Tibial artery (tissue), 4 donors: ENCODE data around the gene DMD.

Experiments used
- DNase-seq, 2 donors: peaks; one replicate each; pipeline ENCODE4 v3.0.0-alpha.2; 2019
- H3K27ac ChIP-seq, 2 donors: fragments of 200-600 bp; sonication (generic) in 1 of 2; 1 replicate in 1 of 2; 2 replicates in 1 of 2; pipeline ENCODE4 v1.5.1; 2018 to 2019; ENCODE audit warnings: mild to moderate bottlenecking in 1 of 2
- H3K27me3 ChIP-seq, 2 donors: fragments of 200-600 bp; sonication (generic) in 1 of 2; one replicate each; pipeline versions ENCODE4 v1.5.1 to v1.6.0; 2016 to 2019
- H3K36me3 ChIP-seq, 3 donors: fragments of 200-600 bp; sonication (generic) in 2 of 3; one replicate each; pipeline ENCODE4 v1.5.1; 2016 to 2019; ENCODE audit warnings: mild to moderate bottlenecking in 2 of 3
- H3K4me1 ChIP-seq, 4 donors: fragments of 200-600 bp; sonication (generic) in 2 of 4; 1 replicate in 3 of 4; 2 replicates in 1 of 4; pipeline ENCODE4 v1.5.1; 2016 to 2019
- H3K4me3 ChIP-seq, 2 donors: fragments of 200-600 bp; sonication (generic) in 1 of 2; 1 replicate in 1 of 2; 2 replicates in 1 of 2; pipeline ENCODE4 v1.5.1; 2018 to 2019; ENCODE audit warnings: mild to moderate bottlenecking in 2 of 2
- H3K9me3 ChIP-seq, 3 donors: fragments of 200-600 bp; sonication (generic) in 1 of 3; one replicate each; pipeline ENCODE4 v1.5.1; 2016 to 2019
- intact Hi-C: fragments of 100-400 bp; cut with DNase I; formaldehyde crosslinking; loops from one replicate; pipeline ENCODE4 v1.15.0; 2023; ENCODE audit warnings: low total_unique reads
- TF ChIP-seq, protein P1 (sequence below), 2 experiments: fragments of 200-600 bp in 1 of 2; fragments of 450-650 bp in 1 of 2; IDR thresholded peaks; one replicate each; pipeline ENCODE4 v1.5.1; 2017 to 2019; ENCODE audit warnings: antibody characterized with exemption in 2 of 2, mild to moderate bottlenecking in 1 of 2, moderate library complexity in 1 of 2

The DMD gene

DNA sequence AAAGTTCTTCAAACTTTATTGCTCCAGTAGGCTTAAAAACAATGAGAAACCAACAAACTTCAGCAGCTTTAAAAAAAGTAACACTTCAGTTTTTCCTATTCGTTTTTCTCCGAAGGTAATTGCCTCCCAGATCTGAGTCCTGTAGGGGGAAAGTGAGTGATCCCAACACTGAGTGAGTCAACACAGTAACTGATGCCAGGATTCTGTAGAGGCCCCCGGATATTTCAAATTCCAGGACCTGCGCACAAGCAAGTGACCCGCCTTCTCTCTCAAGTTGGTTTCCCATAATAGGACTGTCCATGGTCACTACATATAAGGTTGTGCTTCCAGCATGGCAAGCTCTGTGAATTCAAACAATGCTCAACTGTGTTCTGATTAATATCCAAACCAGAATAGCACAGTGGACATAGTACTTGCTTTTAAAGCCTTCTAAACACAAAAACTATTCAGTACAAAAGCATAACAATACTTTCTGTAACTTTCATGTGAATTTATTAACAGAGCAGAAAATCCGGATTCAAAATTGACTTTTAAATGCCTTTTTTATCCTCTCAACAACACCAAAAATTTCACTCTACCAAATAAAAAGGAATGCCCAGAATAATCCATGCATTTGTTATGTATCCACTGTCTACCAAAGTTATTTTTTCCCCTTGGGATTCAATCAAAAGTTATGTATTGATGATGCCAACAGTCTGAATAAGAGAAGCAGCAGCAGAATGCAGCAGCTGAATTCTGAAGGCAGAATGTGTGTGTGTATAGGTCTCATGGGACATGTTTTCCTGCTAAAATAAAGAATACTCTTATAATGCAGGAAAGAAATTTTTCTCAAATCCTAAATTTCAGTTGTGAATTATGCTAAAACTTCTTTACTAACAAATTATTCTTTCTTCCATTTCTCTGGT is at the start of gene DMD:
DMD (minus strand) TSS at position 194 of the 905 bp plus-strand sequence. CDS start 237 bp downstream, outside the sequence.
- DNase-seq: peak; percentile 48 to 74
- H3K36me3 ChIP-seq: no peaks in the 10 kb centered on the region
- H3K27ac ChIP-seq: peak within 1 kb of the TSS; percentile 58 to 71
- no peaks in the 10 kb centered on the region for H3K27me3 ChIP-seq
- H3K4me1 ChIP-seq: peaks cover 0 to 5% (median 0%) of the 10 kb centered on the region in 4 donors
- peak within 1 kb of the TSS; percentile 53 for H3K4me3 ChIP-seq
- intact Hi-C loops: no loop called here
- peaks cover 0 to 3% (median 0%) of the 10 kb centered on the region in 3 donors for H3K9me3 ChIP-seq
- TF ChIP-seq, protein P1, sequence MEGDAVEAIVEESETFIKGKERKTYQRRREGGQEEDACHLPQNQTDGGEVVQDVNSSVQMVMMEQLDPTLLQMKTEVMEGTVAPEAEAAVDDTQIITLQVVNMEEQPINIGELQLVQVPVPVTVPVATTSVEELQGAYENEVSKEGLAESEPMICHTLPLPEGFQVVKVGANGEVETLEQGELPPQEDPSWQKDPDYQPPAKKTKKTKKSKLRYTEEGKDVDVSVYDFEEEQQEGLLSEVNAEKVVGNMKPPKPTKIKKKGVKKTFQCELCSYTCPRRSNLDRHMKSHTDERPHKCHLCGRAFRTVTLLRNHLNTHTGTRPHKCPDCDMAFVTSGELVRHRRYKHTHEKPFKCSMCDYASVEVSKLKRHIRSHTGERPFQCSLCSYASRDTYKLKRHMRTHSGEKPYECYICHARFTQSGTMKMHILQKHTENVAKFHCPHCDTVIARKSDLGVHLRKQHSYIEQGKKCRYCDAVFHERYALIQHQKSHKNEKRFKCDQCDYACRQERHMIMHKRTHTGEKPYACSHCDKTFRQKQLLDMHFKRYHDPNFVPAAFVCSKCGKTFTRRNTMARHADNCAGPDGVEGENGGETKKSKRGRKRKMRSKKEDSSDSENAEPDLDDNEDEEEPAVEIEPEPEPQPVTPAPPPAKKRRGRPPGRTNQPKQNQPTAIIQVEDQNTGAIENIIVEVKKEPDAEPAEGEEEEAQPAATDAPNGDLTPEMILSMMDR (IDR thresholded peaks at IDR 0.05): peak; percentile 25 to 28

DNA sequence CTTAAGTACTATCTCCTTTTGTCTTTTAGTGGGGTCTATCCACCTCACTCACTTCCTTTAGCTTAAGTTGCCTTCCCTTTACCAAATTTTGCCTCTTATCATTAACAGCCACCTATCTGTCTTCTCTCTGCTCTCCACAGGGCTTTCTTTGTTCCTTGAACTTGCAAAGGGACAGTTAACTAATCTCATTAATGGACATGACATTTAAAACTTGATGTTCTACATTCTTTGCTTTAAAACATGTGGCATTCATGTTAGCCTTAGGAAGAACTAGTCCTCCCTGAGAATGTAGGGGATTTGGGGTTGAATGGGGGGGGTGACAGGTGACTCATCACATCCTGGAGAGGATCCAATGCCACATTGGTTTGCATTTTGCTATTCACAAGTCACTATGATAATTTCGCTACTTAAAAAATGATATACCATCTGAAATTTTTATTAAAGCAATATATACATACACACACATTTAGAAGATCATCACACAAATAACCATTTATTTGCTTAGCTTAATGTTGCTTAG is 41.0 kb upstream of the DMD start:
- H3K27ac ChIP-seq: no peak overlapping the region
- H3K4me1 ChIP-seq: peaks cover 0 to 4% (median 0%) of the 10 kb centered on the region in 4 donors
- H3K36me3 ChIP-seq: no peaks in the 10 kb centered on the region
- H3K4me3 ChIP-seq: no peak overlapping the region
- intact Hi-C loops: no loop called here
- DNase-seq: no peak
- TF ChIP-seq, protein P1 (IDR thresholded peaks at IDR 0.05): no peak
- H3K9me3 ChIP-seq: no peaks in the 10 kb centered on the region
- H3K27me3 ChIP-seq: no peaks in the 10 kb centered on the region

DNA sequence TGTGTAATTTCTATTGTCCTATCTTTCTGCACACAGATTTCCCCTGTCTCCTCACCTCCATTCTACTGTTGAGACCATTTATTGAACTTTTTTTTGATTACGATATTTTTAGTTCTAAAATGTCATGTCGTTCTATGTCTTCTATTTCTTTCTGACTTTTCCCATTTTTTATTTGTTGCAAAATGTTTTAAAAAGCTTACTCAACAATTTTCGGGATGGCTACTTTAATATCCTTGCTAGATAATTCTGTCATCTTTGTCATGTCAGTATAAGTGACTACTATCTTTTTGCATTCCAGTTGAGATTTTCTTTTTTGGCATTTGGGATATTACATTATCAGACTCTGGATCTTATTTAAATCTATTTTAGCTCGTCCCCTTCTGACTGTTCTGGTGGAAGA is 7.5 kb upstream of the DMD start:
- TF ChIP-seq, protein P1 (IDR thresholded peaks at IDR 0.05): no peak
- Histone ChIP-seq H3K27me3 (no peaks in the 10 kb centered on the region), H3K27ac (no peak overlapping the region), H3K4me1 (no peaks in the 10 kb centered on the region), H3K9me3 (peaks cover 0 to 3% (median 0%) of the 10 kb centered on the region in 3 donors), H3K36me3 (no peaks in the 10 kb centered on the region), H3K4me3 (no peak overlapping the region)
- intact Hi-C loops: no loop called here
- no peak for DNase-seq

DNA sequence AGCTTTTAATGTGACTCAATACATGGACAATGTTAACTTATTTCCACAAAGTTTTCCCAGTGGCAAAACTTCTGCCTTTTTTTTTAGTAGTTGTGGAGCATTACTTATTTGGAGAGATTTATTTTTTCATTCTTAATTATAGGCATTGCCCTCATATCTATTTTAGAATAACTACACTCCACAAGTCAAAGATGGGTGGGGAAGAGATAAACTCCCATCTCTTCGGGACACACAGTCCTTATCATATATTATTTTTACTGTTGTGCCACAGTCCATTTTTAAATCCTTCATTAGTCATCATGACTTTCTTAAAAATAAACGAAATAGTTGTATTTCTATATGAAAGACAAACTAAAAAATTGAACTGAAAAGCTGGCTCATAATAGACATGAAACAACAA is 1.2 kb downstream of the DMD start:
- TF ChIP-seq, protein P1 (IDR thresholded peaks at IDR 0.05): no peak
- Histone ChIP-seq H3K27me3 (no peaks in the 10 kb centered on the region), H3K4me1 (peaks cover 0 to 5% (median 0%) of the 10 kb centered on the region in 4 donors), H3K36me3 (no peaks in the 10 kb centered on the region), H3K27ac (peak overlapping the region; percentile 58 to 71), H3K9me3 (no peaks in the 10 kb centered on the region), H3K4me3 (peak overlapping the region; percentile 53)
- no peak for DNase-seq
- intact Hi-C loops: no loop called here

DNA sequence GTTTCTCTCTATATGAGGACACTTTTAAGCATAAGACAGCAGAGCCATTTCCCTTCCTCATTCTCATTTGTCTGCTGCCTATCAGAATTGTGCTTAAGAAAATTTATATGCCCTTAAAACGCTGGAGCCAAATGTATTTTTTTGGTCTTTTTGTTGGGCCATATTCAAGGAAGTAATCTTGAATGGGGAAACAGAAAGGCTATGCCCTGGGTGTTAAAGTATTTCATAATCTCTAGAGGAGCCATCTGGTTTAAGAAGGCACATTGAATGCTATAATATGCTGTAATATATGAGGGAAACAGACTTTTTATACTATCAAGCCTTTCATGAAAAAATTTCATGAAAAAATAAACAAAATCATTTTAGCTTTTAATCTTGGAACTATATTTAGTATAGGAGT is 4.3 kb downstream of the DMD start:
- Histone ChIP-seq H3K36me3 (no peaks in the 10 kb centered on the region), H3K27ac (peak overlapping the region; percentile 58 to 71), H3K4me3 (peak overlapping the region; percentile 53), H3K9me3 (no peaks in the 10 kb centered on the region), H3K4me1 (peaks cover 0 to 12% (median 0%) of the 10 kb centered on the region in 4 donors), H3K27me3 (no peaks in the 10 kb centered on the region)
- DNase-seq: no peak
- intact Hi-C loops: no loop called here
- TF ChIP-seq, protein P1 (IDR thresholded peaks at IDR 0.05): no peak
